HCT116 (cell line): ENCODE data around the gene BTBD2. TPM values are rescaled to one million over a fixed set of nuclear protein-coding genes. Genes with fewer than 3 reads are reported as not detected.

Experiments
- ATAC-seq: fragments of 200-7000 bp; cut with Tn5 transposase; 2 replicates; pipeline ENCODE4 v1.9.1; 2020; ENCODE audit warnings: mild to moderate bottlenecking, moderate library complexity
- BruUV-seq: library from RNA; stranded (reverse); fragments of 400-500 nt; replicated peaks from 2 replicates; lab custom pipeline; 2021; lab: Mats Ljungman, UMichigan
- CTCF ChIA-PET: fragments of 300-600 bp; sonication (Branson Sonifier 250); formaldehyde crosslinking; loops from one replicate; lab custom pipeline; 2021; ENCODE audit warnings: antibody characterized with exemption; lab: Charles Lee
- POLR2A ChIA-PET: fragments of 300-600, 350-600 bp; sonication (Branson Sonifier 250); formaldehyde crosslinking; loops from one replicate; lab custom pipeline; 2021; ENCODE audit warnings: antibody characterized with exemption; lab: Charles Lee
- RAD21 ChIA-PET, 2 experiments: fragments of 300-600 bp; sonication (Branson Sonifier 250); formaldehyde crosslinking; loops; one replicate each; lab custom pipeline; 2023; ENCODE audit warnings: low total read pairs in 2 of 2; ENCODE audit not compliant: uncharacterized antibody in 2 of 2, unreplicated experiment in 2 of 2, low non-redundant PET in 1 of 2; lab: Charles Lee
- DNase-seq: peaks from one replicate; pipeline ENCODE4 v3.0.0-alpha.2; 2010; ENCODE audit warnings: low read depth, low spot score
- H2AFZ ChIP-seq: fragments of 200-600 bp; shearing (Covaris generic), sonication (generic); 2 replicates; pipeline ENCODE4 v1.6.1; 2017; ENCODE audit warnings: low read depth, mixed run types, mixed read lengths, antibody characterized with exemption, low read length; ENCODE audit not compliant: poor library complexity, severe bottlenecking
- H3K27ac ChIP-seq: 2 replicates; pipeline ENCODE4 v1.5.1; 2012; ENCODE audit warnings: low read depth, low read length
- H3K27me3 ChIP-seq: fragments of 200-600 bp; sonication (generic); 2 replicates; pipeline ENCODE4 v1.6.1; 2016; ENCODE audit warnings: mixed run types, low read length, mixed read lengths; ENCODE audit not compliant: insufficient read depth
- H3K36me3 ChIP-seq, 2 experiments: fragments of 200-500 bp in 1 of 2; fragments of 200-600 bp in 1 of 2; sonication (Bioruptor generic) in 1 of 2; sonication (generic) in 1 of 2; 2 replicates each; pipeline versions ENCODE4 v1.5.1 to v1.6.1; 2014 to 2016; ENCODE audit warnings: low read length in 2 of 2, inconsistent platforms in 1 of 2, mixed read lengths in 1 of 2, mixed run types in 1 of 2; ENCODE audit not compliant: insufficient read depth in 2 of 2, control insufficient read depth in 1 of 2
- H3K4me1 ChIP-seq, 2 experiments: fragments of 200-600 bp in 1 of 2; sonication (generic) in 1 of 2; 2 replicates each; pipeline versions ENCODE4 v1.5.1 to v1.6.1; 2012 to 2017; ENCODE audit warnings: low read length in 2 of 2, inconsistent platforms in 1 of 2, mild to moderate bottlenecking in 1 of 2, mixed read lengths in 1 of 2, mixed run types in 1 of 2, moderate library complexity in 1 of 2; ENCODE audit not compliant: insufficient read depth in 2 of 2, control insufficient read depth in 1 of 2
- H3K4me2 ChIP-seq: fragments of 200-600 bp; sonication (generic); 2 replicates; pipeline ENCODE4 v1.6.1; 2017; ENCODE audit warnings: mixed run types, low read length, mixed read lengths
- H3K4me3 ChIP-seq, 2 experiments: fragments of 200-600 bp in 1 of 2; sonication (generic) in 1 of 2; replicated peaks in 1 of 2; 2 replicates each; pipeline ENCODE4 v1.5.1; 2011 to 2016; ENCODE audit warnings: low read length in 2 of 2, control low read depth in 1 of 2, low read depth in 1 of 2, mild to moderate bottlenecking in 1 of 2, mixed read lengths in 1 of 2, mixed run types in 1 of 2
- H3K79me2 ChIP-seq: fragments of 200-600 bp; sonication (generic); 2 replicates; pipeline ENCODE4 v1.6.1; 2017; ENCODE audit warnings: mild to moderate bottlenecking, mixed run types, low read length, moderate library complexity, mixed read lengths; ENCODE audit not compliant: insufficient read depth
- H3K9ac ChIP-seq: fragments of 200-600 bp; sonication (generic); 2 replicates; pipeline ENCODE4 v1.6.1; 2016; ENCODE audit warnings: low read length, mixed read lengths
- H3K9me2 ChIP-seq: fragments of 200-600 bp; sonication (generic), shearing (Covaris generic); 2 replicates; pipeline ENCODE4 v1.6.1; 2017; ENCODE audit warnings: mixed run types, mild to moderate bottlenecking, moderate library complexity; ENCODE audit not compliant: insufficient read depth
- H3K9me3 ChIP-seq, 2 experiments: fragments of 200-500 bp in 1 of 2; fragments of 200-600 bp in 1 of 2; sonication (Bioruptor generic) in 1 of 2; sonication (generic) in 1 of 2; 2 replicates each; pipeline ENCODE4 v1.6.1; 2014 to 2017; ENCODE audit warnings: low read length in 2 of 2, mixed read lengths in 2 of 2, inconsistent platforms in 1 of 2, low read depth in 1 of 2, mild to moderate bottlenecking in 1 of 2, mixed run types in 1 of 2, moderate library complexity in 1 of 2; ENCODE audit not compliant: control insufficient read depth in 1 of 2, insufficient read depth in 1 of 2
- H4K20me1 ChIP-seq: fragments of 200-600 bp; sonication (generic), shearing (Covaris generic); 2 replicates; pipeline ENCODE4 v1.6.1; 2017; ENCODE audit warnings: mixed run types, mild to moderate bottlenecking, moderate library complexity; ENCODE audit not compliant: insufficient read depth
- CBX3 ChIP-seq: IDR thresholded peaks from 2 replicates; pipeline ENCODE4 v1.6.1; 2012; ENCODE audit warnings: low read depth
- CEBPB ChIP-seq: IDR thresholded peaks from 2 replicates; pipeline ENCODE4 v1.6.1; 2012; ENCODE audit warnings: low read depth
- EGR1 ChIP-seq: IDR thresholded peaks from 2 replicates; pipeline ENCODE4 v1.6.1; 2012; ENCODE audit warnings: low read depth
- ELF1 ChIP-seq: IDR thresholded peaks from 2 replicates; pipeline ENCODE4 v1.6.1; 2012; ENCODE audit warnings: low read depth, borderline replicate concordance
- EZH2 ChIP-seq: fragments of 200-600 bp; sonication (generic); IDR thresholded peaks from 2 replicates; pipeline ENCODE4 v1.6.1; 2017; ENCODE audit warnings: antibody characterized with exemption, mixed run types
- SIN3A ChIP-seq: IDR thresholded peaks from 2 replicates; pipeline ENCODE4 v1.6.1; 2012; ENCODE audit warnings: low read depth
- SP1 ChIP-seq: IDR thresholded peaks from 2 replicates; pipeline ENCODE4 v1.6.1; 2012; ENCODE audit warnings: low read depth
- SRF ChIP-seq: IDR thresholded peaks from 2 replicates; pipeline ENCODE4 v1.6.1; 2012; ENCODE audit warnings: low read depth
- TCF7L2 ChIP-seq: IDR thresholded peaks from 2 replicates; pipeline ENCODE4 v1.7.0; 2011; ENCODE audit warnings: borderline replicate concordance, inconsistent platforms; ENCODE audit not compliant: insufficient read depth, insufficient read length; ENCODE audit errors: extremely low read depth
- ZNF274 ChIP-seq: fragments of 200-500 bp; sonication (Bioruptor generic); IDR thresholded peaks from 2 replicates; pipeline ENCODE4 v1.6.1; 2014; ENCODE audit warnings: mild to moderate bottlenecking, low read depth, low read length, inconsistent platforms
- intact Hi-C: fragments of 100-400 bp; cut with micrococcal nuclease; formaldehyde crosslinking; loops from 2 replicates; pipeline ENCODE4 v1.10.0; 2022
- total RNA-seq: library from RNA; stranded (reverse); gene quantifications from one replicate; pipeline ENCODE4 v1.2.1, GENCODE V29; 2021; ENCODE audit not compliant: unreplicated experiment
- TF ChIP-seq, protein P1 (sequence below): IDR thresholded peaks from 2 replicates; pipeline ENCODE4 v1.6.1; 2012
- TF ChIP-seq, protein P2 (sequence below): IDR thresholded peaks from 2 replicates; pipeline ENCODE4 v1.6.1; 2012
- TF ChIP-seq, protein P3 (sequence below): IDR thresholded peaks from 2 replicates; pipeline ENCODE4 v1.6.1; 2011; ENCODE audit warnings: mild to moderate bottlenecking, low read length, moderate library complexity; ENCODE audit not compliant: insufficient replicate concordance; ENCODE audit errors: extremely low read depth
- TF ChIP-seq, protein P4 (sequence below), 3 experiments: fragments of 200-600 bp in 1 of 3; sonication (generic) in 1 of 3; IDR thresholded peaks in 2 of 3; conservative IDR thresholded peaks in 1 of 3; 2 replicates each; pipeline ENCODE4 v1.5.1; 2012 to 2017; ENCODE audit warnings: low read depth in 2 of 3, low read length in 2 of 3, antibody characterized with exemption in 1 of 3, borderline replicate concordance in 1 of 3, control low read depth in 1 of 3, mild to moderate bottlenecking in 1 of 3, mixed read lengths in 1 of 3, mixed run types in 1 of 3, moderate library complexity in 1 of 3; ENCODE audit not compliant: insufficient read depth in 1 of 3

The BTBD2 gene
- total RNA-seq, 1 experiment from 2014 or later = 112 TPM

DNA sequence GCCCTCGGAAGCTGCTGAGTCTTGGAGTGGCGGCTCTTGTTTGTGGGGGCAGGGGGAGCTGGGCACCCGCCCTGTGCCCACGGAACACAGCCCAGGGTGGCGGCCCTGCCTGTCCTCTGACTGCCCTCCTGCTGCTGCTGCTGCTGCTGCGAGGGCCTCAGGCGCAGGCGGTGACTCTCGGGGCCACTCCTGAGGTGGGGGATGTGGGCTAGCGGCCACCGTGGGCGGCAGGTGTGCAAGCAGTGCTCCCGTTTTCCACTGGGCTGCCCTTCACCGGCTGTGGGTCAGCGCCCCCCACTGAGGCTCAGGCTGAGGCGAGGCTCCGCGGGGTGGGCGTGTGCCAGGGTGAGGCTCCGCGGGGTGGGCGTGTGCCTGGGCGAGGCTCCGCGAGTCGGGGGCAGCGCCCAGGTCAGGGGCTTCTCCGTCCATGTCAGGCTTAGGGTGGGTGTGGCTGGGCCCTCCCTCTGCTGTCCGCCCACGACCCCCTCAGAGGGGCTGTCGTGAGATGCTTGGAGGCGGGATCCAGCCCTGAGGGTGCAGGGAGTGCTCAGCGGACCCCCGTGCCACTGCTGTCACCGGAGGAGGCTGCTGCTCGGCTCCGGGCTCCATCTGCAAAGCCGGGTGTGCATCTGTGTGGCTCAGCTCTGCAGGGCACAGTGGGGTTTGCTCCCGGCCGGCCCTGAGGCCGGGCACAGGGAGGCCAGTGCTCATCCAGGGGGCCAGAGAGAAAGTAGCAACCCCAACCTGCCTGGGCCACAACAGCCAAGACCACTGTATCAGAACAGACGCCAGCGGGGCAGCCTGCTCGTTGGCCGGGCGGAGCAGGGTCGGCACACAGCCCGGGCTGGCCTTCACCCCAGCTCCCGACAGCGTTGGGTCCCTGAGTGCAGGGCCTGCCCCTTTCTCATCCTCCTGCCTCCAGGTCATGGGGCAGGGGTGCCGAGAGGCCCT lies 60.1 kb downstream of the BTBD2 start:
- peaks cover 83% of the 10 kb centered on the region for H3K79me2 ChIP-seq
- POLR2A ChIA-PET = no interaction called here
- no peak overlapping the region for H2AFZ ChIP-seq

DNA sequence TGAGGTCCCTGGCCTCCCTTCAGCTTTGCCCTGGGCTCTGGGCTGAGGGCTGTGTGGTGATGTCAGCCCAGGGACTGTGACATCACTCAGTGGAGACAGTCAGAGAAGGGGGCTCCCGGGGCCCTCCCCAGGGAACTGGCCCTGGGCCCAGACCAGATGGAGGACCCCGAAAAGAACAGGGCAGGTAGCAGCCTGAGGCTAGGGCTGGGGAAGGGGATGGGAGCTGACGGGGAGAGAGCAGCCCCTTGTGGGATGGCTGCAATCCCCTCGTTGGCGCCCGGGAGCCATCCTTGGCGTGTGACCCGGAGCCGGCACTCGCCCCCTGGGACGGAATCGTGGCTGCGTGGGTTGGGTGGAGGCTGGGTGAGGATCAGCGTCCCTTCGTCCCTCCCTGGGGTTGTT lies 61.0 kb downstream of the BTBD2 start:
- POLR2A ChIA-PET = no interaction called here
- Histone ChIP-seq H4K20me1 (no peaks in the 10 kb centered on the region), H3K27me3 (no peaks in the 10 kb centered on the region), H3K4me2 (no peak overlapping the region), H3K9ac (no peak overlapping the region), H3K36me3 (peaks cover 0 to 3% of the 10 kb centered on the region in 2 experiments; a peak in 1 of 4 replicates), H3K4me3 (no peak overlapping the region), H3K79me2 (peaks cover 83% of the 10 kb centered on the region), H3K9me3 (no peaks in the 10 kb centered on the region), H3K9me2 (no peaks in the 10 kb centered on the region), H2AFZ (no peak overlapping the region), H3K4me1 (no peaks in the 10 kb centered on the region), H3K27ac (no peak overlapping the region)
- no peak for DNase-seq
- ATAC-seq = no peak
- RAD21 ChIA-PET = no interaction called here
- CTCF ChIA-PET = interaction anchor here (1.3 kb wide), 1 partner anchor 8 kb away, joined by 3 read pairs; no protein-coding TSS in a partner anchor
- intact Hi-C loops = no loop called here
- no TSS peak for BruUV-seq
- TF ChIP-seq TCF7L2 (no peak), SRF (no peak), EZH2 (no peak), ZNF274 (no peak), SIN3A (no peak), SP1 (no peak), ELF1 (no peak), EGR1 (no peak), CBX3 (no peak), CEBPB (no peak)
- TF ChIP-seq, protein P1, sequence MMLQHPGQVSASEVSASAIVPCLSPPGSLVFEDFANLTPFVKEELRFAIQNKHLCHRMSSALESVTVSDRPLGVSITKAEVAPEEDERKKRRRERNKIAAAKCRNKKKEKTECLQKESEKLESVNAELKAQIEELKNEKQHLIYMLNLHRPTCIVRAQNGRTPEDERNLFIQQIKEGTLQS = no peak
- TF ChIP-seq, protein P2, sequence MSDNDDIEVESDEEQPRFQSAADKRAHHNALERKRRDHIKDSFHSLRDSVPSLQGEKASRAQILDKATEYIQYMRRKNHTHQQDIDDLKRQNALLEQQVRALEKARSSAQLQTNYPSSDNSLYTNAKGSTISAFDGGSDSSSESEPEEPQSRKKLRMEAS = no peak
- TF ChIP-seq, protein P3, sequence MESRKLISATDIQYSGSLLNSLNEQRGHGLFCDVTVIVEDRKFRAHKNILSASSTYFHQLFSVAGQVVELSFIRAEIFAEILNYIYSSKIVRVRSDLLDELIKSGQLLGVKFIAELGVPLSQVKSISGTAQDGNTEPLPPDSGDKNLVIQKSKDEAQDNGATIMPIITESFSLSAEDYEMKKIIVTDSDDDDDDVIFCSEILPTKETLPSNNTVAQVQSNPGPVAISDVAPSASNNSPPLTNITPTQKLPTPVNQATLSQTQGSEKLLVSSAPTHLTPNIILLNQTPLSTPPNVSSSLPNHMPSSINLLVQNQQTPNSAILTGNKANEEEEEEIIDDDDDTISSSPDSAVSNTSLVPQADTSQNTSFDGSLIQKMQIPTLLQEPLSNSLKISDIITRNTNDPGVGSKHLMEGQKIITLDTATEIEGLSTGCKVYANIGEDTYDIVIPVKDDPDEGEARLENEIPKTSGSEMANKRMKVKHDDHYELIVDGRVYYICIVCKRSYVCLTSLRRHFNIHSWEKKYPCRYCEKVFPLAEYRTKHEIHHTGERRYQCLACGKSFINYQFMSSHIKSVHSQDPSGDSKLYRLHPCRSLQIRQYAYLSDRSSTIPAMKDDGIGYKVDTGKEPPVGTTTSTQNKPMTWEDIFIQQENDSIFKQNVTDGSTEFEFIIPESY = no peak
- TF ChIP-seq, protein P4, sequence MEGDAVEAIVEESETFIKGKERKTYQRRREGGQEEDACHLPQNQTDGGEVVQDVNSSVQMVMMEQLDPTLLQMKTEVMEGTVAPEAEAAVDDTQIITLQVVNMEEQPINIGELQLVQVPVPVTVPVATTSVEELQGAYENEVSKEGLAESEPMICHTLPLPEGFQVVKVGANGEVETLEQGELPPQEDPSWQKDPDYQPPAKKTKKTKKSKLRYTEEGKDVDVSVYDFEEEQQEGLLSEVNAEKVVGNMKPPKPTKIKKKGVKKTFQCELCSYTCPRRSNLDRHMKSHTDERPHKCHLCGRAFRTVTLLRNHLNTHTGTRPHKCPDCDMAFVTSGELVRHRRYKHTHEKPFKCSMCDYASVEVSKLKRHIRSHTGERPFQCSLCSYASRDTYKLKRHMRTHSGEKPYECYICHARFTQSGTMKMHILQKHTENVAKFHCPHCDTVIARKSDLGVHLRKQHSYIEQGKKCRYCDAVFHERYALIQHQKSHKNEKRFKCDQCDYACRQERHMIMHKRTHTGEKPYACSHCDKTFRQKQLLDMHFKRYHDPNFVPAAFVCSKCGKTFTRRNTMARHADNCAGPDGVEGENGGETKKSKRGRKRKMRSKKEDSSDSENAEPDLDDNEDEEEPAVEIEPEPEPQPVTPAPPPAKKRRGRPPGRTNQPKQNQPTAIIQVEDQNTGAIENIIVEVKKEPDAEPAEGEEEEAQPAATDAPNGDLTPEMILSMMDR (IDR thresholded peaks at IDR 0.05 in 2 of 3, conservative IDR thresholded peaks at IDR 0.05 in 1 of 3; ENCODE audit: borderline replicate concordance in 1 of 3, insufficient read depth in 1 of 3, low read depth in 2 of 3, low read length in 2 of 3) = no peak

More for the DNA sequence above, 60.1 kb downstream of the BTBD2 start:
- no peaks in the 10 kb centered on the region for H3K9me2 ChIP-seq
- no peaks in the 10 kb centered on the region for H3K27me3 ChIP-seq
- TF ChIP-seq ZNF274 (no peak), EGR1 (no peak)
- H4K20me1 ChIP-seq = no peaks in the 10 kb centered on the region
- ATAC-seq (no peak), DNase-seq (no peak)
- intact Hi-C loops = no loop called here
- no peak overlapping the region for H3K9ac ChIP-seq
- H3K36me3 ChIP-seq = no peaks in the 10 kb centered on the region; a peak in 1 of 4 replicates
- no peaks in the 10 kb centered on the region for H3K9me3 ChIP-seq
- H3K4me2 ChIP-seq = no peak overlapping the region
- no peak overlapping the region for H3K27ac ChIP-seq
- CTCF ChIA-PET = interaction anchor here (1.3 kb wide), 1 partner anchor 9 kb away, joined by 3 read pairs; no protein-coding TSS in a partner anchor
- no peaks in the 10 kb centered on the region for H3K4me1 ChIP-seq
- RAD21 ChIA-PET = no interaction called here
- H3K4me3 ChIP-seq = no peak overlapping the region
- BruUV-seq = no TSS peak
